ENCODE data around the gene NFATC3.

GRCh38 chr16:68089067-68089466 lies 3.9 kb downstream of the NFATC3 start:
- no peak for TF ChIP-seq CTCF (IDR thresholded peaks at IDR 0.05; ENCODE audit: low read depth, low read length)
- no peak for TF ChIP-seq MAX (IDR thresholded peaks at IDR 0.05; ENCODE audit: low read depth, low read length)
- TF ChIP-seq POLR2A (IDR thresholded peaks at IDR 0.05; ENCODE audit: extremely low read depth, insufficient read length), result no peak
- TF ChIP-seq MYC (IDR thresholded peaks at IDR 0.05; ENCODE audit: low read depth, low read length), result no peak
